HAP-1 (cell line): Measurements from ENCODE around the gene EFNA2.
"Not testable (repeated sequence)": the region's sequence is repeated elsewhere in the genome, so short reads cannot be mapped to it uniquely, and the experiment has no call there.

Experiments used
- DNase-seq, 2 experiments: peaks; one replicate each; pipeline ENCODE4 v3.0.0-alpha.2; 2016 to 2020; ENCODE audit warnings: low spot score in 2 of 2
- H3K27me3 ChIP-seq: fragments of 250-450 bp; sonication (Bioruptor Pico); 2 replicates; pipeline ENCODE4 v1.5.1; 2020; ENCODE audit warnings: low read depth, mild to moderate bottlenecking, moderate library complexity
- H3K36me3 ChIP-seq: fragments of 250-450 bp; sonication (Bioruptor Pico); replicated peaks from 2 replicates; pipeline ENCODE4 v1.5.1; 2020; ENCODE audit warnings: mild to moderate bottlenecking
- H3K4me1 ChIP-seq: fragments of 250-450 bp; sonication (Bioruptor Pico); 2 replicates; pipeline ENCODE4 v1.5.1; 2020; ENCODE audit warnings: mild to moderate bottlenecking
- H3K4me3 ChIP-seq: fragments of 250-450 bp; sonication (Bioruptor Pico); 2 replicates; pipeline ENCODE4 v1.5.1; 2020; ENCODE audit warnings: mild to moderate bottlenecking, moderate library complexity
- H3K9me3 ChIP-seq: fragments of 250-450 bp; sonication (Bioruptor Pico); 2 replicates; pipeline ENCODE4 v1.5.1; 2020; ENCODE audit warnings: mild to moderate bottlenecking, moderate library complexity
- in situ Hi-C: fragments of 300-500 bp; cut with MboI; formaldehyde crosslinking; loops from 3 replicates; pipeline ENCODE4 v1.14.3; 2020; ENCODE audit warnings: low sequenced_read_pairs, inconsistent platforms, mixed read lengths

The EFNA2 gene

DNA sequence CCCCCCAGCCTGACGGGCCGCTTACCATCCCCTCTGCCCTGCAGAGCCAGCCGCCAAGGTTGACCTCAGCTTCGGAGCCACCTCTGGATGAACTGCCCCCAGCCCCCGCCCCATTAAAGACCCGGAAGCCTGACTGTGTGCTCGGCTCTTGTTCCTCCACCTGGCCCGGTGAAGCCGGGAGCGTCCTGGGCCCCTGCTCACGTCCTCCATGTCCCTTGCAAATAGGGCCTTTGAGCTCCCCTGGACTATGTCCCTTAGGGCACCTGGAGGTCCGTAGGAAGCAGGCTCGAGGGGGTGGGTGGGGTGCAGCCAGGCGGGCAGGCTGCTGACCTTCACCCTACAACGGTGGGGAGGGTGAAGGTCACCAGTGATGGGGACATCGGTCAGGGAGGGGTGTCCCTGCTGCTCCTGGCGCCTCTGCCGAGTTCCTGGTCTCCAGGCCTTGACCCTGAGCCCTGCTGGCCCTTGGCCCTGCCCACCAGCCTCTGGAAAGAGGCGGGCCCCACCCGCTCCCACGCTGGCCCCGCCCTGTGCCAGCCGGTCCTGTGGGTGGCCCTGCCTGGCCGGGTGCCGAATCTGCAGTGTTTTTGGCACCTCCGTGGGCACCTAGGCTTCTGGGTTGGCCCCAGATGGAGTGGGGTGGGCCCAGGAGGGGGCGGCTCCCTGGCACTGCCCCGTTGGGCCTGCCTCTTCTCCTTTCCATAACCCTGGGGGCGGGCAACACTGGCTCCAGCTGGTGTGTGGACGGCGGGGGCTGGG is 40.8 kb upstream of the EFNA2 start:
- Histone ChIP-seq H3K4me1 (peaks cover 28% of the 10 kb centered on the region), H3K27me3 (no peaks in the 10 kb centered on the region), H3K4me3 (no peak overlapping the region), H3K36me3 (peaks cover 21% of the 10 kb centered on the region), H3K9me3 (no peaks in the 10 kb centered on the region)
- no peak for DNase-seq
- in situ Hi-C loops: loop anchor here (10.0 kb wide), 1 partner anchor 320 kb away; the partner anchor contains the start of gene ARID3A

DNA sequence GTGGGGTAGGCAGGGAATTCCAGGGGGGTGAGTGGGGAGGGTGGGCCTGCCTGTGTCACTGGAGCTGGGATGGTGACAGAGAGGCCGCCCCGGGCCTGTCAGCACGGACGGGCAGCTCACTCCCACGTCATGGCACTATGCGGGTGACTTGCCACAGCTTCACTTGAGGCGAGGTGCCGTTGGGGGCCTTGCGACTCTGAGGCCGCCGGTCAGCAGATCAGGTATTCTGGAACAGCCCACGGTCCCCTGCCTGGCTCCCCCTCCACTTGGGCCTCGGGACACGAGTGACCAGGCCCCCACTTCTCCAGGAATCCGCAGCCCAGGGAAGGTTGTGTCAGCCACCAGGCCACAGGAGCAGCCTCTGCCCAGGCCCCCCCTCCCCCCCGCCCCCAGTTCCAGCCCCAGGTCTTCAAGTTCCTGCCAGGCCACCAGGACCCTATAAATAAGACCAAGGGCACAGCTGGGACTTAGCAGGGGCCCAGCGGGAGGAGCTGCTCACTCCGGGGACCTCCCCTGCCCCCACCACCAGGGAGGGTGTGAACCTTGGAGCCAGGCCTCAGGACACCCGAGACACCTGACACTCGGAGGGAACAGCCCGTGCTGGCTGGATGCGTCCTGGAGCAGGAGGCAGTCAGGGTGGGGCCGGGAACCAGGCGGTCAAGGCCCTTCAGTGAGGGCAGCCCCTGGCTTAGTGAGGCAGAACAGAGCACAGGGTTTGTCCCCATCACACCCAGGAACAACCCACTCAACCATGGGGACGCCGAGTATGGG is 40.0 kb upstream of the EFNA2 start:
- Histone ChIP-seq H3K4me3 (no peak overlapping the region), H3K4me1 (peaks cover 27% of the 10 kb centered on the region), H3K27me3 (no peaks in the 10 kb centered on the region), H3K9me3 (no peaks in the 10 kb centered on the region), H3K36me3 (peaks cover 21% of the 10 kb centered on the region)
- no peak for DNase-seq
- in situ Hi-C loops: loop anchor here (10.0 kb wide), 1 partner anchor 321 kb away; the partner anchor contains the start of gene ARID3A

DNA sequence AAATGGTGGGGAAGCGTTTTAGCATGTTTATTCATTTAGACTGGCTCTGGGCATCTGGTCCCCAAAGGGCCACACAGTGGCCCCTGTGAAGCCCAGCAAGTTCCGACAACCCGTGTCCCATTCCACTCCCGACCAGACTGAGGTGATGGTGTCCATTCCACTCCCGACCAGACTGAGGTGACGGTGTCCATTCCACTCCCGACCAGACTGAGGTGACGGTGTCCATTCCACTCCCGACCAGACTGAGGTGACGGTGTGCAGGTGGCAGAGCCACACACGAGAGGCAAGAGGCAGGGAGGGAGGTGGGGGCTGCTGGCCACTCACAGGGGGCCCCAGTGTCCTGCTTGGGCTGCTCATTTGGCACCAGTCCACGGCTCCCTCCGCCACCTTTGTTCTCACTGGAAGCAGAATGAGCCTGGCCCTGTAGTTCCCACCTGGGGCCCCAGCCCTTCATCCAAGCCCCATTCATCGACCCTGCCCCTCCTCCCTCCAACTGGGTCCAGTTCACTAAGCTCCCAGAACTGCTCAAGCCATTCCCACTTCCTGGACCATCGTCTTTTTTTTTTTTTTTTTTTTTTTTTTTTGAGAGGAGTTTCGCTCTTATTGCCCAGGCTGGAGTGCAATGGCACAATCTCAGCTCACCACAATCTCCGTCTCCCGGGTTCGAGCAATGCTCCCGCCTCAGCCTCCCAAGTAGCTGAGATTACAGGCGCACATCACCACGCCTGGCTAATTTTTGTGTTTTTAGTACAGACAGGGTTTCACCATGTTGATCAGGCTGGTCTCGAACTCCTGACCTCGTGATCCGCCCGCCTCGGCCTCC is 39.2 kb upstream of the EFNA2 start:
- Histone ChIP-seq H3K36me3 (peaks cover 27% of the 10 kb centered on the region), H3K4me1 (peaks cover 20% of the 10 kb centered on the region)
- not testable (repeated sequence) for H3K4me3 ChIP-seq, H3K9me3 ChIP-seq, DNase-seq, H3K27me3 ChIP-seq
- in situ Hi-C loops: loop anchor here (10.0 kb wide), 1 partner anchor 322 kb away; the partner anchor contains the start of gene ARID3A

DNA sequence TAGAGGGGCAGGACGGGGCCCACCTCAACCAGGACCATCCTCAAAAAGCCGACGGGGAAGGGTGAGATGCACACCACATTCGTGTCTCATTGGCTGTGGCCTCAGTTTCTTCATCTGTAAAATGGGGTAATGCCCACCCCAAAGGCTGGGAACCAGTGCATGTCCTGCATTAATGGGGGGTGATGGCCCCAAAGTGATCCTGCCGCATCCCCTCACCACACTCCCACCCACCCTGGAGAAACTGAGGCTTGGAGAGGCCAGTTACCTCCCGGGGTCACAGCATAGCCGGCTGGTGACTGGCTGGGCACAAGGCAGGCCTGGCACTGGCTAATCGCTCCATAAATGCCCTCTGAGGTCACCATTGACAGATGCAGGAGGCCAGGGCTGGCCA is 37.9 kb upstream of the EFNA2 start:
- no peak for DNase-seq
- Histone ChIP-seq H3K9me3 (no peaks in the 10 kb centered on the region), H3K27me3 (no peaks in the 10 kb centered on the region), H3K36me3 (peaks cover 28% of the 10 kb centered on the region), H3K4me3 (peak overlapping the region; percentile 55), H3K4me1 (peaks cover 15% of the 10 kb centered on the region)
- in situ Hi-C loops: loop anchor here (10.0 kb wide), 1 partner anchor 323 kb away; the partner anchor contains the start of gene ARID3A

GRCh38 chr19:1248139-1248785 is 37.4 kb upstream of the EFNA2 start, which contains the start of gene MIDN:
Gene MIDN, plus strand, starts transcription at chr19:1248583. Its CDS starts 1,714 bp downstream, at chr19:1250297.
- Histone ChIP-seq H3K36me3 (peaks cover 26% of the 10 kb centered on the region), H3K4me3 (peak within 1 kb of the TSS; percentile 55), H3K27me3 (no peaks in the 10 kb centered on the region), H3K9me3 (no peaks in the 10 kb centered on the region), H3K4me1 (peaks cover 15% of the 10 kb centered on the region)
- in situ Hi-C loops: loop anchor here (10.0 kb wide), 1 partner anchor 323 kb away; the partner anchor contains the start of gene ARID3A
- DNase-seq: peak; percentile 46 to 80

- peak; percentile 80 to 90 for DNase-seq
- Histone ChIP-seq H3K27me3 (no peaks in the 10 kb centered on the region), H3K9me3 (no peaks in the 10 kb centered on the region)
Observed at GRCh38 chr19:1248786-1249297, 36.8 kb upstream of the EFNA2 start.

DNA sequence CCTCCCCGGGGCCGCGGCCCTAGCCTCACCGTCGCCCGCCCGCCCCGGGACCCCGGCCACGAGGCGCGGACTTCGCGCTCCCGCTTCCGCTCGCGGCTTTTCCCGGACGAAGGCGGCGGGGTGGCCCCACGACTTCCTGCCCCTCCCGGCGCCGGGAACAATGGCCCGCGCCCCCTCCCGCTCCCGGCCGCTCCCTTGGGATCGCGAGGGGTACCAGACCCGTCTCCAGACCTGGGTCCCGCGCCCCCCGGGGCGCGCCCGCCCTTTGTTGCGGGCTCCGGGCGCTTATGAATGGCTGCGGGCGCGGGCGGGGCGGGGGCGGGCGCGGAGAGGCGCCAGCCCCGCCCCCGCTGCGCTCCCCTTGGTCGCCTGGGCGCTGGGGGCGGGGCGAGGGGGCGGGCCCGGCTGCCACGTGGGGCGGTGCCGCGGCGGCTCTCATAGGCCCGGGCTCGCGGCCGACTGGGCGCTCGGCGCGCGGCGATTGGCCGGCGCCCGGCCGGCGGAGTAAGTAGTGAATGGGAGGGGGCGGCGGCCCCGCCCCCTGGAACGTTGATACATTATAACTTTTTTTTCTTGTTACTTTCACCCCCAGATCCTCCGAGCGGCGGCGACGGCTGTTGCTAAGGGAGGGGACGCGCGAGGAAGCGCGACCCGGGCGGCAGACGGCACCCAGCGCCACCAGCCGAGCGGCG is 36.2 kb upstream of the EFNA2 start:
- peaks cover 8% of the 10 kb centered on the region for H3K4me1 ChIP-seq
- peaks cover 30% of the 10 kb centered on the region for H3K36me3 ChIP-seq
- peak overlapping the region; percentile 83 for H3K4me3 ChIP-seq
- H3K9me3 ChIP-seq: no peaks in the 10 kb centered on the region
- DNase-seq: peak; percentile 92 to 93
- no peaks in the 10 kb centered on the region for H3K27me3 ChIP-seq
- in situ Hi-C loops: loop anchor here (10.0 kb wide), 1 partner anchor 325 kb away; the partner anchor contains the start of gene ARID3A

More at GRCh38 chr19:1248786-1249297, 36.8 kb upstream of the EFNA2 start:
- Histone ChIP-seq H3K4me3 (peak overlapping the region; percentile 55), H3K36me3 (peaks cover 30% of the 10 kb centered on the region), H3K4me1 (peaks cover 14% of the 10 kb centered on the region)
- in situ Hi-C loops: loop anchor here (10.0 kb wide), 1 partner anchor 324 kb away; the partner anchor contains the start of gene ARID3A

DNA sequence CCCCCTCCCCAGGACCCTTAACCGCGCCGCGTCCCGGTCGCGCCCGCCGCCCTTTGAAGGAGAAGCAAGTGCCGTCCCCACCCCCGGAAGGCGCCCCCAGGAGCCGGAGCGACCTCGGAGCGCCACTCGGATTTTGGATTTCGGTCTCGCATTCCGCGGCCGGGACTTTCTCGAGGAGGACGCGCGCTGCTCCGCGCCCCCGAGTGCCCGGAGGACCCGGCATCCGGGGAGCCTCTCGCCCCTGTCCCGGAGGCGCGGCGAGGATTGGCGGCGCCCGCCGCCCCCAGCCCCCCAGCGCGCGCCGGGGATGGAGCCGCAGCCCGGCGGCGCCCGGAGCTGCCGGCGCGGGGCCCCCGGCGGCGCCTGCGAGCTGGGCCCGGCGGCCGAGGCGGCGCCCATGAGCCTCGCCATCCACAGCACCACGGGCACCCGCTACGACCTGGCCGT is 35.7 kb upstream of the EFNA2 start:
- DNase-seq: no peak
- in situ Hi-C loops: loop anchor here (10.0 kb wide), 1 partner anchor 325 kb away; the partner anchor contains the start of gene ARID3A
- Histone ChIP-seq H3K4me1 (peaks cover 4% of the 10 kb centered on the region; the same call in 1 of the 2 replicates), H3K4me3 (peak overlapping the region; percentile 83), H3K36me3 (peaks cover 30% of the 10 kb centered on the region), H3K9me3 (no peaks in the 10 kb centered on the region), H3K27me3 (no peaks in the 10 kb centered on the region)

GRCh38 chr19:1250437-1251260 is 35.0 kb upstream of the EFNA2 start:
- in situ Hi-C loops: no loop called here
- Histone ChIP-seq H3K36me3 (peaks cover 35% of the 10 kb centered on the region), H3K27me3 (no peaks in the 10 kb centered on the region), H3K9me3 (no peaks in the 10 kb centered on the region), H3K4me1 (0 out of 2 replicates have a peak, but pooled peaks cover 4% of the 10 kb centered on the region), H3K4me3 (peak overlapping the region; percentile 83)
- peak; percentile 76 to 89 for DNase-seq

- H3K36me3 ChIP-seq: peaks cover 44% of the 10 kb centered on the region
- peak overlapping the region; percentile 83 for H3K4me3 ChIP-seq
- peak; percentile 26 to 73 for DNase-seq
- in situ Hi-C loops: no loop called here
- 0 out of 2 replicates have a peak, but pooled peaks cover 4% of the 10 kb centered on the region for H3K4me1 ChIP-seq
- H3K27me3 ChIP-seq: no peaks in the 10 kb centered on the region
- H3K9me3 ChIP-seq: no peaks in the 10 kb centered on the region
Observed at GRCh38 chr19:1251330-1252220, 34.1 kb upstream of the EFNA2 start.
